Hepatocyte (in vitro differentiated cells): Measurements from ENCODE around the gene NR6A1. TPM values are rescaled to one million over a fixed set of nuclear protein-coding genes. Genes with fewer than 3 reads are reported as not detected.

ENCODE experiments used
- DNase-seq: peaks from one replicate; pipeline ENCODE4 v3.0.0-alpha.2; 2016; ENCODE audit warnings: low spot score
- H2AFZ ChIP-seq: fragments of 200-600 bp; sonication (generic); 2 replicates; pipeline ENCODE4 v1.6.0; 2016; ENCODE audit warnings: antibody characterized with exemption, mild to moderate bottlenecking
- H3K27ac ChIP-seq: fragments of 200-600 bp; sonication (generic); 2 replicates; pipeline ENCODE4 v1.5.1; 2016; ENCODE audit warnings: mild to moderate bottlenecking
- H3K27me3 ChIP-seq: fragments of 200-600 bp; sonication (generic); 2 replicates; pipeline ENCODE4 v1.6.1; 2016
- H3K36me3 ChIP-seq: fragments of 200-600 bp; sonication (generic); replicated peaks from 2 replicates; pipeline ENCODE4 v1.5.1; 2016; ENCODE audit warnings: low read depth; ENCODE audit not compliant: insufficient read depth
- H3K4me1 ChIP-seq: fragments of 200-600 bp; sonication (generic); 2 replicates; pipeline ENCODE4 v1.5.1; 2016; ENCODE audit warnings: mild to moderate bottlenecking, moderate library complexity; ENCODE audit not compliant: insufficient read depth
- H3K4me2 ChIP-seq: fragments of 200-600 bp; sonication (generic); 2 replicates; pipeline ENCODE4 v1.6.0; 2016
- H3K4me3 ChIP-seq: fragments of 200-600 bp; sonication (generic); 2 replicates; pipeline ENCODE4 v1.5.1; 2016; ENCODE audit warnings: mild to moderate bottlenecking
- H3K79me2 ChIP-seq: fragments of 200-600 bp; sonication (generic); 2 replicates; pipeline ENCODE4 v1.6.0; 2017; ENCODE audit warnings: mild to moderate bottlenecking
- H3K9me2 ChIP-seq: fragments of 200-600 bp; sonication (generic); replicated peaks from 2 replicates; pipeline ENCODE4 v1.6.0; 2017; ENCODE audit warnings: mild to moderate bottlenecking; ENCODE audit not compliant: insufficient read depth
- H3K9me3 ChIP-seq: fragments of 200-600 bp; sonication (generic); 2 replicates; pipeline ENCODE4 v1.5.1; 2016; ENCODE audit warnings: low read depth, mild to moderate bottlenecking
- H4K20me1 ChIP-seq: fragments of 200-600 bp; sonication (generic); 2 replicates; pipeline ENCODE4 v1.6.0; 2016; ENCODE audit warnings: mild to moderate bottlenecking; ENCODE audit not compliant: insufficient read depth, poor library complexity, severe bottlenecking
- CTCF ChIP-seq: fragments of 200-600 bp; sonication (generic); IDR thresholded peaks from 2 replicates; pipeline ENCODE4 v1.5.1; 2016; ENCODE audit warnings: antibody characterized with exemption, mild to moderate bottlenecking; ENCODE audit not compliant: poor library complexity
- EZH2 ChIP-seq: fragments of 200-600 bp; sonication (generic); IDR thresholded peaks from 2 replicates; pipeline ENCODE4 v1.6.1; 2016; ENCODE audit warnings: antibody characterized with exemption, mild to moderate bottlenecking, borderline replicate concordance
- EZH2phosphoT487 ChIP-seq: fragments of 200-600 bp; sonication (generic); IDR thresholded peaks from one replicate; pipeline ENCODE4 v1.6.1; 2018; ENCODE audit warnings: antibody characterized with exemption, mild to moderate bottlenecking, low read depth, moderate library complexity; ENCODE audit not compliant: unreplicated experiment, severe bottlenecking
- WGBS: methylation state at CpG from one replicate; pipeline ENCODE4 v1.1.6; 2016; ENCODE audit warnings: low lambda C conversion rate; ENCODE audit errors: missing lambda C conversion rate; 5-methylcytosine and 5-hydroxymethylcytosine counted together
- polyA plus RNA-seq: library from polyadenylated mRNA; unstranded; fragments of >200 nt; fragmentation: Nextera tagmentation; extraction: Ambion mirVana; gene quantifications from 2 replicates; pipeline ENCODE4 v1.2.1, GENCODE V29; 2016
- total RNA-seq: library from RNA; depleted of rRNA; stranded (reverse); fragments of >200 nt; gene quantifications from 2 replicates; pipeline ENCODE4 v1.2.3, GENCODE V29; 2014

The NR6A1 gene
- total and polyA plus RNA-seq, 2 experiments from 2014 or later, result 1.2 to 4.0 TPM

- Histone ChIP-seq H3K9me2 (no peaks in the 10 kb centered on the region), H4K20me1 (no peaks in the 10 kb centered on the region), H3K27me3 (no peaks in the 10 kb centered on the region), H3K79me2 (peaks cover 56% of the 10 kb centered on the region), H2AFZ (no peak overlapping the region), H3K36me3 (no peaks in the 10 kb centered on the region), H3K27ac (no peak overlapping the region), H3K4me1 (peaks cover 13% of the 10 kb centered on the region), H3K4me3 (no peak overlapping the region), H3K4me2 (no peak overlapping the region), H3K9me3 (no peaks in the 10 kb centered on the region)
- TF ChIP-seq EZH2phosphoT487, result no peak
- no peak for TF ChIP-seq EZH2
- TF ChIP-seq CTCF, result peak; percentile 48
- 41% methylated on average over 4 of the region's 4 CpGs for WGBS
- no peak for DNase-seq
Measured at GRCh38 chr9:124754289-124754688, 16.8 kb downstream of the NR6A1 start.

DNA sequence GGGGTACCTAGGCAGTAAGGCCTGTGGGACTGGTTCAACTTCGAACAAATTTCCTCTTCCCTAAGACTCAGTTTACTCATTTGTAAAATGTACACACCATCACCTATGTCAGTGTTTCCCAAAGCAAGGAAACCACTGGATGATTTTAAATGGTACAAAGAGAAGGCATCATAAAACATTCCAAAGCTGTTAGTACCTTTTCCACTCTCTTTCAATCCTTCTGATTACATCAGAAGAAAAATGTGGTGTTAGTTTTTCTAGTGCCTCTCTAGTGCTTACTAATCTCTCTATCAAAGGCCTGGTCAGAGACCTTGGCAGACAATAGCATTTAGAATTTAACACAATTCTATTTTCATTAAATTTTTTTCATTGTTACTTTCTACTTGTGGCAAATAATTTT lies 18.1 kb downstream of the NR6A1 start:
- H3K4me2 ChIP-seq, result no peak overlapping the region
- no peaks in the 10 kb centered on the region for H3K36me3 ChIP-seq
- no peaks in the 10 kb centered on the region for H4K20me1 ChIP-seq
- no peaks in the 10 kb centered on the region for H3K9me3 ChIP-seq
- TF ChIP-seq CTCF (no peak), EZH2 (no peak), EZH2phosphoT487 (no peak)
- no peaks in the 10 kb centered on the region for H3K27me3 ChIP-seq
- 79% methylated on average over 1 of the region's 1 CpG for WGBS
- H3K4me1 ChIP-seq, result peaks cover 6% of the 10 kb centered on the region
- H3K79me2 ChIP-seq, result peaks cover 61% of the 10 kb centered on the region
- H3K27ac ChIP-seq, result no peak overlapping the region
- DNase-seq, result no peak
- H2AFZ ChIP-seq, result no peak overlapping the region
- no peaks in the 10 kb centered on the region for H3K9me2 ChIP-seq
- H3K4me3 ChIP-seq, result no peak overlapping the region

DNA sequence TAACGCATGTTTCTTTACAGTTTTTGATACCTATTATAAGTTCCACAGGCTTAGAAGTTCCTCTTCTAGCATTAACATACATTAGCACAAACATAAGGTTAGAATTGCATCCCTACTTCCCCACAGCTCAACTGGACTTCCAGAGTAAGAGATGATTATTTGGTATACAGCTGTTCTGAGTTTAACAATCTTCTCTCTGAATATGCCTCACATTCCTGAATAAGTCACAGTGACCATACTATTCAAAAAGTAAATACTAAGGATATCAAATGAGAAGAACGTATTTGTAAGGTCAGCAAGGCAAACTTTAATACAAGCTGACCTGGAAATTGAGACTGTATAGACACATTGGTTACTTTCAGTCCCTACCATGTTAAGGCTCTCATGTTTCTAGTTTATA lies 21.3 kb downstream of the NR6A1 start:
- Histone ChIP-seq H3K79me2 (peaks cover 63% of the 10 kb centered on the region), H3K4me2 (no peak overlapping the region)

More for the DNA sequence above, 21.3 kb downstream of the NR6A1 start:
- H3K9me3 ChIP-seq, result no peaks in the 10 kb centered on the region
- TF ChIP-seq EZH2, result no peak
- TF ChIP-seq CTCF, result no peak
- no peak for TF ChIP-seq EZH2phosphoT487
- H3K4me3 ChIP-seq, result no peak overlapping the region
- no peak overlapping the region for H2AFZ ChIP-seq
- no peak overlapping the region for H3K27ac ChIP-seq
- WGBS, result 77% methylated on average over 2 of the region's 2 CpGs
- no peaks in the 10 kb centered on the region for H3K9me2 ChIP-seq
- H4K20me1 ChIP-seq, result no peaks in the 10 kb centered on the region
- no peaks in the 10 kb centered on the region for H3K4me1 ChIP-seq
- no peaks in the 10 kb centered on the region for H3K27me3 ChIP-seq
- H3K36me3 ChIP-seq, result no peaks in the 10 kb centered on the region
- DNase-seq, result no peak
